HCT116 (cell line): ENCODE data around the gene GPR78.

Experiments used
- FOSL1 ChIP-seq: IDR thresholded peaks from 2 replicates; pipeline ENCODE4 v1.6.1; 2012; ENCODE audit warnings: low read depth
- POLR2A ChIP-seq: IDR thresholded peaks from 2 replicates; pipeline ENCODE4 v1.7.0; 2011; ENCODE audit warnings: borderline replicate concordance; ENCODE audit not compliant: insufficient read depth, insufficient read length; ENCODE audit errors: extremely low read depth
- POLR2AphosphoS5 ChIP-seq: IDR thresholded peaks from 2 replicates; pipeline ENCODE4 v1.6.1; 2011; ENCODE audit warnings: mild to moderate bottlenecking, low read depth, low read length, moderate library complexity
- TF ChIP-seq, protein P1 (sequence below), 3 experiments: fragments of 200-600 bp in 1 of 3; sonication (generic) in 1 of 3; IDR thresholded peaks in 2 of 3; conservative IDR thresholded peaks in 1 of 3; 2 replicates each; pipeline ENCODE4 v1.5.1; 2012 to 2017; ENCODE audit warnings: low read depth in 2 of 3, low read length in 2 of 3, antibody characterized with exemption in 1 of 3, borderline replicate concordance in 1 of 3, control low read depth in 1 of 3, mild to moderate bottlenecking in 1 of 3, mixed read lengths in 1 of 3, mixed run types in 1 of 3, moderate library complexity in 1 of 3; ENCODE audit not compliant: insufficient read depth in 1 of 3
- TF ChIP-seq, protein P2 (sequence below): IDR thresholded peaks from 2 replicates; pipeline ENCODE4 v1.6.1; 2012

DNA sequence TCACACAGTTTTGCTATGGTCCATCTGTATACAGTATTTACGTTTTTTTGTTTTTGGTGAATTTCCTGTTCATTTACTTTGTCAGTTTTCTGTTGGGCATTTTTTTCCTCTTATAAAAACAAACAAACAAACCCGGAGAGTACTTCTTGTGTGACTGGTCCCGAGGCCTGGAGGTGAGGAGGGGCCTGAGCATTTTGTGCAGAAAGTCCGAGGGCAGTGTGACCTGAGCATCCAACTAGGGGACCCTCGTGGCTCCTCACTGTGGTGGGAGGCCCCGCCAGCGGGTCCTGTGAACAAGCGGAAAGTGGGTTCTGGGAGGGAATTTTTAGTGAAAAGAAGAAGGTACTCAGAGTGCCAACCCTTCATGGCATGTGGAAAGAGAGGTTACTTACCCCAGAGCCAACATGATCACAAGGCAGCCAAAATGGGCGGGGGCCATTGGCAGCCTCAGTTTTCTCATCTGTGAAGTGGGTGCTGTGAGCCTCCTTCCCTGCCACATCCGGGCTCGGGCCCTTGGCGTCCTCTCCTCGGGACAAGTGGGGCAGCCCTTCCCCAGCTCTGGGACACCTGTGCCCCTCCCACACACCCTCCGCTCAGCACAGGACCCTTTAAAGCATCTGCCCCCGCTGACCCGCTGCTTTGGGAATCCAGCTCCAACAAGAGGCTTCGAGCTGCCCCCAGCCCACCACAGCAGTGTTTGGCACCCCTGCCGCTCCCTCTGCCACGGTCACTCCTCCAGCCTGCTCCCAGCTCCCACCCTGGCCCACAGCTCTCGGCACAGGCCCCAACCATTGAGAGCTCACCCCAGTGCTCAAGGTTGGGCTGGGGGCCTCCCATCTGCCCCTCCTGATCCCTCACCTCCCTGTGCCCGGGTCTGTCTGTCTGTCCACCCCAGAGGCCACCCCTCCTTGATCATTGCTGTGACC is 22.8 kb upstream of the GPR78 start:
- TF ChIP-seq, protein P1, sequence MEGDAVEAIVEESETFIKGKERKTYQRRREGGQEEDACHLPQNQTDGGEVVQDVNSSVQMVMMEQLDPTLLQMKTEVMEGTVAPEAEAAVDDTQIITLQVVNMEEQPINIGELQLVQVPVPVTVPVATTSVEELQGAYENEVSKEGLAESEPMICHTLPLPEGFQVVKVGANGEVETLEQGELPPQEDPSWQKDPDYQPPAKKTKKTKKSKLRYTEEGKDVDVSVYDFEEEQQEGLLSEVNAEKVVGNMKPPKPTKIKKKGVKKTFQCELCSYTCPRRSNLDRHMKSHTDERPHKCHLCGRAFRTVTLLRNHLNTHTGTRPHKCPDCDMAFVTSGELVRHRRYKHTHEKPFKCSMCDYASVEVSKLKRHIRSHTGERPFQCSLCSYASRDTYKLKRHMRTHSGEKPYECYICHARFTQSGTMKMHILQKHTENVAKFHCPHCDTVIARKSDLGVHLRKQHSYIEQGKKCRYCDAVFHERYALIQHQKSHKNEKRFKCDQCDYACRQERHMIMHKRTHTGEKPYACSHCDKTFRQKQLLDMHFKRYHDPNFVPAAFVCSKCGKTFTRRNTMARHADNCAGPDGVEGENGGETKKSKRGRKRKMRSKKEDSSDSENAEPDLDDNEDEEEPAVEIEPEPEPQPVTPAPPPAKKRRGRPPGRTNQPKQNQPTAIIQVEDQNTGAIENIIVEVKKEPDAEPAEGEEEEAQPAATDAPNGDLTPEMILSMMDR (IDR thresholded peaks at IDR 0.05 in 2 of 3, conservative IDR thresholded peaks at IDR 0.05 in 1 of 3; ENCODE audit: borderline replicate concordance in 1 of 3, insufficient read depth in 1 of 3, low read depth in 2 of 3, low read length in 2 of 3): no peak
- TF ChIP-seq POLR2A (no peak), FOSL1 (no peak), POLR2AphosphoS5 (no peak)
- TF ChIP-seq, protein P2, sequence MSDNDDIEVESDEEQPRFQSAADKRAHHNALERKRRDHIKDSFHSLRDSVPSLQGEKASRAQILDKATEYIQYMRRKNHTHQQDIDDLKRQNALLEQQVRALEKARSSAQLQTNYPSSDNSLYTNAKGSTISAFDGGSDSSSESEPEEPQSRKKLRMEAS: no peak
